ENCODE data around the gene HAGHL. TPM values are rescaled to one million over a fixed set of nuclear protein-coding genes. Genes with fewer than 3 reads are reported as not detected.

The HAGHL gene
- total and polyA plus RNA-seq, 2 of the 8 experiments (the other 6 are each of a cell fraction or from before 2014, with no cell fraction given): 26.6 to 26.9 TPM

- TF ChIP-seq ZNF274 (IDR thresholded peaks at IDR 0.05; ENCODE audit: borderline replicate concordance, extremely low read depth, low read length): no peak
These were observed 9.3 kb upstream of the HAGHL start (continued) for GRCh38 chr16:717450-718245.

All from H1 (cell line).